ENCODE measurements around the gene BTBD9. TPM values are rescaled to one million over a fixed set of nuclear protein-coding genes. Genes with fewer than 3 reads are reported as not detected.

BTBD9 gene
- total and polyA plus RNA-seq, 2 experiments from 2014 or later: 13.0 to 17.0 TPM

- Histone ChIP-seq H3K36me3 (replicated peaks; ENCODE audit: insufficient read depth, low read depth) (no peaks in the 10 kb centered on the region), H2AFZ (no peak overlapping the region), H4K20me1 (ENCODE audit: insufficient read depth, poor library complexity, severe bottlenecking) (no peaks in the 10 kb centered on the region), H3K4me3 (no peak overlapping the region), H3K79me2 (peaks cover 33% of the 10 kb centered on the region), H3K27me3 (no peaks in the 10 kb centered on the region), H3K27ac (no peak overlapping the region), H3K4me1 (ENCODE audit: insufficient read depth) (peaks cover 12% of the 10 kb centered on the region), H3K4me2 (no peak overlapping the region), H3K9me3 (ENCODE audit: low read depth) (no peaks in the 10 kb centered on the region), H3K9me2 (replicated peaks; ENCODE audit: insufficient read depth) (no peaks in the 10 kb centered on the region)
- 88% methylated on average over 8 of the region's 8 CpGs for WGBS (ENCODE audit: low lambda C conversion rate, missing lambda C conversion rate)
- TF ChIP-seq CTCF (IDR thresholded peaks at IDR 0.05; ENCODE audit: poor library complexity) (no peak), EZH2 (IDR thresholded peaks at IDR 0.05; ENCODE audit: borderline replicate concordance) (no peak), EZH2phosphoT487 (IDR thresholded peaks at IDR 0.05; ENCODE audit: low read depth, severe bottlenecking, unreplicated experiment) (no peak)
- no peak for DNase-seq (ENCODE audit: low spot score)
These were observed 21.9 kb downstream of the BTBD9 start for GRCh38 chr6:38617856-38618255.

GRCh38 chr6:38612143-38612965, 27.4 kb downstream of the BTBD9 start:
- 68% methylated on average over 1 of the region's 1 CpG for WGBS (ENCODE audit: low lambda C conversion rate, missing lambda C conversion rate)
- peaks cover 46% of the 10 kb centered on the region for H3K79me2 ChIP-seq
- no peak for TF ChIP-seq EZH2 (IDR thresholded peaks at IDR 0.05; ENCODE audit: borderline replicate concordance)
- TF ChIP-seq CTCF (IDR thresholded peaks at IDR 0.05; ENCODE audit: poor library complexity): no peak
- no peak for TF ChIP-seq EZH2phosphoT487 (IDR thresholded peaks at IDR 0.05; ENCODE audit: low read depth, severe bottlenecking, unreplicated experiment)
- peak overlapping the region; percentile 50 for H3K27ac ChIP-seq
- no peaks in the 10 kb centered on the region for H3K9me3 ChIP-seq (ENCODE audit: low read depth)
- DNase-seq (ENCODE audit: low spot score): no peak
- H2AFZ ChIP-seq: no peak overlapping the region
- H3K4me3 ChIP-seq: no peak overlapping the region
- H3K4me2 ChIP-seq: peak overlapping the region; percentile 3
- no peaks in the 10 kb centered on the region for H4K20me1 ChIP-seq (ENCODE audit: insufficient read depth, poor library complexity, severe bottlenecking)
- H3K27me3 ChIP-seq: no peaks in the 10 kb centered on the region
- no peaks in the 10 kb centered on the region for H3K9me2 ChIP-seq (replicated peaks; ENCODE audit: insufficient read depth)
- peaks cover 29% of the 10 kb centered on the region for H3K4me1 ChIP-seq (ENCODE audit: insufficient read depth)
- H3K36me3 ChIP-seq (replicated peaks; ENCODE audit: insufficient read depth, low read depth): no peaks in the 10 kb centered on the region

GRCh38 chr6:38610050-38610625, 29.6 kb downstream of the BTBD9 start:
- Histone ChIP-seq H3K27me3 (no peaks in the 10 kb centered on the region), H3K4me1 (ENCODE audit: insufficient read depth) (peaks cover 29% of the 10 kb centered on the region), H3K4me2 (peak overlapping the region; percentile 39), H2AFZ (no peak overlapping the region), H3K9me3 (ENCODE audit: low read depth) (no peaks in the 10 kb centered on the region), H3K27ac (peak overlapping the region; percentile 51), H4K20me1 (ENCODE audit: insufficient read depth, poor library complexity, severe bottlenecking) (no peaks in the 10 kb centered on the region), H3K36me3 (replicated peaks; ENCODE audit: insufficient read depth, low read depth) (no peaks in the 10 kb centered on the region), H3K79me2 (peaks cover 38% of the 10 kb centered on the region), H3K4me3 (no peak overlapping the region), H3K9me2 (replicated peaks; ENCODE audit: insufficient read depth) (no peaks in the 10 kb centered on the region)
- 59% methylated on average over 6 of the region's 6 CpGs for WGBS (ENCODE audit: low lambda C conversion rate, missing lambda C conversion rate)
- no peak for DNase-seq (ENCODE audit: low spot score)
- TF ChIP-seq EZH2phosphoT487 (IDR thresholded peaks at IDR 0.05; ENCODE audit: low read depth, severe bottlenecking, unreplicated experiment): no peak
- TF ChIP-seq EZH2 (IDR thresholded peaks at IDR 0.05; ENCODE audit: borderline replicate concordance): no peak
- no peak for TF ChIP-seq CTCF (IDR thresholded peaks at IDR 0.05; ENCODE audit: poor library complexity)

Data from hepatocyte (in vitro differentiated cells).